ENCODE results near the gene ARHGAP42. TPM values are rescaled to one million over a fixed set of nuclear protein-coding genes. Genes with fewer than 3 reads are reported as not detected.

Gene ARHGAP42
- total RNA-seq, 4 donors from 2014 or later, result 24.5 to 49.5 (median 26.7) TPM

- Histone ChIP-seq H3K27me3 (no peaks in the 10 kb centered on the region), H3K4me1 (peaks cover 0 to 4% (median 0%) of the 10 kb centered on the region in 4 donors), H3K9me3 (no peaks in the 10 kb centered on the region), H3K27ac (no peak overlapping the region), H3K36me3 (no peaks in the 10 kb centered on the region), H3K4me3 (no peak overlapping the region)
- no peak for TF ChIP-seq CTCF (IDR thresholded peaks at IDR 0.05)
- TF ChIP-seq POLR2A (IDR thresholded peaks at IDR 0.05), result no peak
- no peak for DNase-seq
These were observed 19.1 kb downstream of the ARHGAP42 start for GRCh38 chr11:100706179-100706578.

DNA sequence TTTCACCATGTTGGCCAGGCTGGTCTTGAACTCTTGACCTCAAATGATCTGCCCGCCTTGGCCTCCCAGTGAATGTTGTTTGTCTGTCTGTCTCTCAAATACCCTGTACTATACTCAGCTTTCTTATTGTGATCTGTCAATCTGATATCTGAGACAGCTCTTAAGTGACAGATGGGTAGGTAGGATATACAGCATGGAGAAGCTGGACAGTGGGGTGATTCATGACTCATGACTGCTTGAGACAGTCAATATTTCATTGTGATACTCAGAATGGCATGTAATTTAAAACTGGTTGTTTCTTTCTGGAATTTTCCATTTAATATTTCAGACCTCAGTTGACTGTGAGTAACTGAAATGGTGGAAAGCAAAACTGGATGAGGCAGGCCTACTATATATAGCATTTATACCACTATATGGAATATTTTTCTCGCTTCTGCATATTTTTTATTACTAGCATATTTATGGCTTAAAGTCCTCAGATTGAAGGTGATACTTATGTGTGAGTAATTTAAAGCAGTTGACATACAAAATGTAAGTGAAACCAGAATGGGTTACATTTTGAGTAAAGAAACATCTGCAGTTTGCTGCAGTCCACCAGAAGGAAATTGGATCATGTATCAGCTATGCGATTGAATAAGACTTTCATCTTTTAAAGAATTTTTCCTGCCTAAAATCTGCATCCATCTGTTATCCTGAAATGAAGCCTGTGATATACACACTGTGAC, 22.3 kb downstream of the ARHGAP42 start:
- Histone ChIP-seq H3K9me3 (no peaks in the 10 kb centered on the region), H3K4me1 (peaks cover 0 to 4% (median 0%) of the 10 kb centered on the region in 4 donors), H3K27ac (no peak overlapping the region), H3K4me3 (no peak overlapping the region), H3K36me3 (no peaks in the 10 kb centered on the region), H3K27me3 (no peaks in the 10 kb centered on the region)
- no peak for DNase-seq
- TF ChIP-seq POLR2A (IDR thresholded peaks at IDR 0.05) (no peak), CTCF (IDR thresholded peaks at IDR 0.05) (no peak)

DNA sequence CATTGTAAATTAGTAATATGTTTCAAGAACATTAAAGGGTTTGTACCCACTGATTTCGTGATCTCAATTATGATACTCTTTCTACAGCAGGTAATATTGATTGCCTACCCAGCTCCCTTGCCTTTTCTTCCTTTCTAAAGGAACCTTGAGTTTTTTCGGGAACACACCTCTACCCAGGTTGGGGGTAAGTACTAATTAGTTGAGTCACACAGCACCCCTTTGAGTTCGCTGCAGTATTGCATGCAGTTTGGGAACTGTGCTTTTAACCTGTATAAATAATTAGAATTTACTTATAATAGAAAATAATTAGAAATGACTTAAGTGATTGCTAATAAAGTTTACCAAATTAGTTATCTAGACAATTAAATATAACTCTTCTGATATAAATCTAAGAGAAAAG, 24.9 kb downstream of the ARHGAP42 start:
- Histone ChIP-seq H3K27me3 (no peaks in the 10 kb centered on the region), H3K9me3 (no peaks in the 10 kb centered on the region), H3K4me1 (peaks cover 0 to 4% (median 0%) of the 10 kb centered on the region in 4 donors), H3K27ac (no peak overlapping the region), H3K36me3 (no peaks in the 10 kb centered on the region), H3K4me3 (no peak overlapping the region)
- no peak for TF ChIP-seq CTCF (IDR thresholded peaks at IDR 0.05)
- TF ChIP-seq POLR2A (IDR thresholded peaks at IDR 0.05), result no peak
- no peak for DNase-seq

GRCh38 chr11:100712583-100712982, 25.5 kb downstream of the ARHGAP42 start:
- H3K9me3 ChIP-seq, result no peaks in the 10 kb centered on the region
- no peak for DNase-seq
- no peak overlapping the region for H3K27ac ChIP-seq
- H3K4me1 ChIP-seq, result peaks cover 0 to 4% (median 0%) of the 10 kb centered on the region in 4 donors
- H3K4me3 ChIP-seq, result no peak overlapping the region
- no peaks in the 10 kb centered on the region for H3K27me3 ChIP-seq
- no peaks in the 10 kb centered on the region for H3K36me3 ChIP-seq
- TF ChIP-seq POLR2A (IDR thresholded peaks at IDR 0.05) (no peak), CTCF (IDR thresholded peaks at IDR 0.05) (no peak)

- Histone ChIP-seq H3K4me3 (no peak overlapping the region), H3K9me3 (no peaks in the 10 kb centered on the region), H3K36me3 (no peaks in the 10 kb centered on the region), H3K27ac (peak overlapping the region in 1 of 4 donors; percentile 44), H3K4me1 (peaks cover 0 to 16% (median 1%) of the 10 kb centered on the region in 4 donors), H3K27me3 (no peaks in the 10 kb centered on the region)
- no peak for TF ChIP-seq CTCF (IDR thresholded peaks at IDR 0.05)
- TF ChIP-seq POLR2A (IDR thresholded peaks at IDR 0.05), result no peak
- DNase-seq, result no peak
These were observed 28.2 kb downstream of the ARHGAP42 start for GRCh38 chr11:100715165-100715761.
